ENCODE results near the gene RARB. TPM values are rescaled to one million over a fixed set of nuclear protein-coding genes. Genes with fewer than 3 reads are reported as not detected.

Gene RARB
- total RNA-seq, 2 donors from 2014 or later = 15.2 to 22.8 TPM

DNA sequence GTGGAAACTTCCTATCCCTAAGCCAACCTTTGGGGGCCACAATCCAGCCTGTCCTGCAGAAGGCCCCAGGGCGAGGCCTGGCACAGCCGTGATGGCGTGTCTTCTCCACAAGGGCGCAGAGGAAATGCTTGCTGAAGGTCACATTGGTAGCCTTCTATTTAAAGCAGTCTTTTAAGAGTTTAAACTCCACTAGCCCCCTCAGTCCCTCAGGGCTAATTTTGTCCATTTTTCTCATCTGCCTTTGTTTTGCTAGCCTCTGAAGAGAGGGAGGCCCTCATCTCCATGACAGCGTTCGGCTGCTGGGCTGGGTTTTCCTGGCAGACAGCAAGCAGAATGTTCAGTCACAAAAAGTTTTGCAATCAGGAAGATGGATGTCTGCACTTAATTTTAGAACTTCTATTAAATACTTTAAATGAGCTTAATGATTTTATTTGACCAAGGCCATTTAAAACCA lies 40.8 kb downstream of the RARB start:
- Histone ChIP-seq H3K27ac (peak overlapping the region in 1 of 2 donors; percentile 77), H3K4me3 (no peak overlapping the region), H3K36me3 (no peaks in the 10 kb centered on the region), H3K9me3 (no peaks in the 10 kb centered on the region), H3K4me1 (peaks cover 0 to 67% of the 10 kb centered on the region in 2 donors), H3K27me3 (no peaks in the 10 kb centered on the region)
- DNase-seq (ENCODE audit: low spot score) = peak; percentile 83
- TF ChIP-seq, protein P1, sequence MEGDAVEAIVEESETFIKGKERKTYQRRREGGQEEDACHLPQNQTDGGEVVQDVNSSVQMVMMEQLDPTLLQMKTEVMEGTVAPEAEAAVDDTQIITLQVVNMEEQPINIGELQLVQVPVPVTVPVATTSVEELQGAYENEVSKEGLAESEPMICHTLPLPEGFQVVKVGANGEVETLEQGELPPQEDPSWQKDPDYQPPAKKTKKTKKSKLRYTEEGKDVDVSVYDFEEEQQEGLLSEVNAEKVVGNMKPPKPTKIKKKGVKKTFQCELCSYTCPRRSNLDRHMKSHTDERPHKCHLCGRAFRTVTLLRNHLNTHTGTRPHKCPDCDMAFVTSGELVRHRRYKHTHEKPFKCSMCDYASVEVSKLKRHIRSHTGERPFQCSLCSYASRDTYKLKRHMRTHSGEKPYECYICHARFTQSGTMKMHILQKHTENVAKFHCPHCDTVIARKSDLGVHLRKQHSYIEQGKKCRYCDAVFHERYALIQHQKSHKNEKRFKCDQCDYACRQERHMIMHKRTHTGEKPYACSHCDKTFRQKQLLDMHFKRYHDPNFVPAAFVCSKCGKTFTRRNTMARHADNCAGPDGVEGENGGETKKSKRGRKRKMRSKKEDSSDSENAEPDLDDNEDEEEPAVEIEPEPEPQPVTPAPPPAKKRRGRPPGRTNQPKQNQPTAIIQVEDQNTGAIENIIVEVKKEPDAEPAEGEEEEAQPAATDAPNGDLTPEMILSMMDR (IDR thresholded peaks at IDR 0.05) = peak in 1 of 2 donors; percentile 46

DNA sequence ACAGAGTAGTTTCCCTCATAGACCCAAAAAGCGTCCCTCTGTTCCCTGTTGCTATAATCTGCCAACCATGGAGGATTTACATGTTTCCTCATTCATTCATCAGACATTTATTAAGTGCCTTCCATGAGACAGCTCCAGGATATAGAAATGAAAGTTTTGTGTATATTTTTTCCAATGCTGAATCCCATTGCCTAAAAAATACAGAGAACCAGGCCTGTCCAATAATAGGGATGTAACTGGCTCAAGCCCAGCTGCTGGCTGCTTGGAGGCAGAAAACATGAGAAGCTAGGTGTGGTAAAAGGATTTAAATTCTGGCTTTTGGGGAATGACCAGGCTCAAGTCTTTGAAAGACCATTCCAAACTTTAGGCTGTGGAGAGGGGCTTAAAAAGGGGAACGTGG lies 41.5 kb downstream of the RARB start:
- H3K4me1 ChIP-seq = peaks cover 0 to 71% of the 10 kb centered on the region in 2 donors

DNA sequence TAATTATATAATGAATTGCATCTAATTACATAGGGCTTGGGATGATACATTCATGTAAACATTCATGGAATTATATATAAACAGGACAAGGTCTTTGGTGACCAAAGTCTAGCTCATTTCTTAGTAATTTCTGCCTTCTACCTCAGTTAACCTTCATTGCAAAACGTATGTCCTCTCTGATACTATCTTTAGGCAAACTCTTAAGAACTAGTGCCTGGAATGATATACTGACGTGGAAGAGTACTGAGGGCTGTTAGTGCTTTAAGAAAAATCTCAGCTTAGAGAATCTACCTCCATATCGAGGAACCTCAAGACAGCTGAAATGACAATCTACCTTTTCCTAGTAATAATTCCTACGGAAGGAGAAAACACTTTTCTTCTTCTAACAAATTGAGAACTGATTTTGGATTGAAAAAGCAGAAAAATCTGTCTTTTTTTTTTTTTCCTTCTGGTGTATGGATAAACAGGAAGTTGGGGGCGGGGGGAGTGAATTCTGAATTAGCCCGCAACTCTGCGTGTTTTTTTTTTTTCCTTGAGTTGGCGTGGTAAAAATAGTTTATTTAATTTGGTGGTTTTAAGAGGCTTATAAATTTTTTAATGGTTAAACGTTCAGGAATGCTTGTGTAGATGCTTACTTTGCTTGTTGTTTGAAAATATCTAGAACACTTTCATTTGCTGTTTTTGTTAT lies 43.2 kb downstream of the RARB start:
- TF ChIP-seq, protein P1 (IDR thresholded peaks at IDR 0.05) = no peak
- no peaks in the 10 kb centered on the region for H3K9me3 ChIP-seq
- H3K27me3 ChIP-seq = no peaks in the 10 kb centered on the region
- DNase-seq (ENCODE audit: low spot score) = no peak
- H3K4me1 ChIP-seq = peaks cover 0 to 66% of the 10 kb centered on the region in 2 donors
- H3K4me3 ChIP-seq = peak overlapping the region in 1 of 2 donors; percentile 12
- H3K27ac ChIP-seq = peak overlapping the region in 1 of 2 donors; percentile 40
- no peaks in the 10 kb centered on the region for H3K36me3 ChIP-seq

More for the DNA sequence above, 41.5 kb downstream of the RARB start:
- Histone ChIP-seq H3K4me3 (no peak overlapping the region), H3K36me3 (no peaks in the 10 kb centered on the region), H3K27ac (peak overlapping the region in 1 of 2 donors; percentile 77), H3K9me3 (no peaks in the 10 kb centered on the region), H3K27me3 (no peaks in the 10 kb centered on the region)
- TF ChIP-seq, protein P1 (IDR thresholded peaks at IDR 0.05) = no peak
- no peak for DNase-seq (ENCODE audit: low spot score)

DNA sequence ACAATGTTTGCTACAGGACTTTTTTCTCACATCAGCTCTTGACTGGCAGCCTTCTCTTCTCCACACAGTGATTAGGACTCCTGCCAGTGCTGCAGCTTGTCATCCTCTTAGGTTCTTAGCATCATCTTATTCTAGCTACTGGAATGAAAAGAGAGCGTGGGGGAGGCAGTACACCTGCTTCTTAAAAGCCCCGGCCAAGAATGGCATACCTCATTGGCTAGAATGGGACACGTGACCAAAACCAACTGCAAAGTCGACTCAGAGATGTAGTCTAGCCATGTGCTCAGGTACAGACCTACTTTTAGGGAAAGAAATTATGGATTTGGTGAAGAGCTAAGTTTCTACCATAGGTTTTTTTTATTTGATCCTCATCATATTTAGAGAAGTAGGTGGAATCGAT lies 44.1 kb downstream of the RARB start:
- no peaks in the 10 kb centered on the region for H3K9me3 ChIP-seq
- no peak for DNase-seq (ENCODE audit: low spot score)
- no peaks in the 10 kb centered on the region for H3K27me3 ChIP-seq
- no peak overlapping the region for H3K27ac ChIP-seq
- H3K4me1 ChIP-seq = peaks cover 0 to 71% of the 10 kb centered on the region in 2 donors
- H3K36me3 ChIP-seq = no peaks in the 10 kb centered on the region
- H3K4me3 ChIP-seq = no peak overlapping the region
- TF ChIP-seq, protein P1 (IDR thresholded peaks at IDR 0.05) = no peak

DNA sequence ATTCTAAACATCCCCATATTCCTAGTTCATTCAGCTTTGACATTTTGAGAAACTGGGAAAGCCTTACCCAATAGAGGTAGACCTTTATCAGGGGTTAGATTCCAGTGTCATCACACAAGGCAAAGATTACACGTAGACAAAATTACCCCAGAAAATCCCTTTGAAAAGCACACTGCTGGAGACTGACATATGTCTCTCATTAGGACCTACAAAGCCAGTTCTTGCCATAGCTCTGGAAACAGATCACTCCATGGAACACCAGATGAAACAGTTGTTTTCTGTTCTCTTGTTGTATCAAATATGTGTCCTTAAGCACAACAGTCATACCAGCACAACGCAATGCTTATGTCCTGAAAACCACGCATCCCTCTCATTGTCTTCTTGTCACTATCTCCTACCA lies 44.7 kb downstream of the RARB start:
- TF ChIP-seq, protein P1 (IDR thresholded peaks at IDR 0.05) = no peak
- H3K27ac ChIP-seq = peak overlapping the region in 1 of 2 donors; percentile 51
- H3K9me3 ChIP-seq = no peaks in the 10 kb centered on the region
- no peaks in the 10 kb centered on the region for H3K27me3 ChIP-seq
- DNase-seq (ENCODE audit: low spot score) = no peak
- H3K4me3 ChIP-seq = no peak overlapping the region
- H3K4me1 ChIP-seq = peaks cover 0 to 73% of the 10 kb centered on the region in 2 donors
- H3K36me3 ChIP-seq = no peaks in the 10 kb centered on the region
